CD8-positive, alpha-beta memory T cell (primary cell): Measurements from ENCODE around the gene MEIS3. TPM values are rescaled to one million over a fixed set of nuclear protein-coding genes. Genes with fewer than 3 reads are reported as not detected.
A peak's percentile ranks its signal among the peaks of the same experiment; 100 is the strongest.

Source experiments
- CTCF ChIA-PET: fragments of 350-600 bp; sonication (Branson Sonifier 250); formaldehyde crosslinking; loops from one replicate; lab custom pipeline; 2021; ENCODE audit warnings: antibody characterized with exemption; lab: Charles Lee
- POLR2A ChIA-PET: fragments of 350-600 bp; sonication (Branson Sonifier 250); formaldehyde crosslinking; loops from one replicate; lab custom pipeline; 2021; ENCODE audit warnings: antibody characterized with exemption; lab: Charles Lee
- DNase-seq, 5 donors: peaks; one replicate each; pipeline versions ENCODE4 v3.0.0 to v3.0.0-alpha.2; 2020 to 2022; ENCODE audit warnings: mixed read lengths in 1 of 5
- H3K27ac ChIP-seq: one replicate; pipeline ENCODE4 v1.7.0; 2013; ENCODE audit warnings: low read depth, mild to moderate bottlenecking, low read length, moderate library complexity
- H3K27me3 ChIP-seq: 2 replicates; pipeline ENCODE4 v1.7.0; 2013; ENCODE audit warnings: low read length, mild to moderate bottlenecking; ENCODE audit not compliant: insufficient read depth, poor library complexity, severe bottlenecking
- H3K36me3 ChIP-seq: 2 replicates; pipeline ENCODE4 v1.7.0; 2013; ENCODE audit warnings: mild to moderate bottlenecking, low read length, moderate library complexity; ENCODE audit not compliant: insufficient read depth
- H3K4me1 ChIP-seq: 2 replicates; pipeline ENCODE4 v1.7.0; 2013; ENCODE audit warnings: mild to moderate bottlenecking, low read length, moderate library complexity; ENCODE audit not compliant: insufficient read depth
- H3K4me3 ChIP-seq: 2 replicates; pipeline ENCODE4 v1.7.0; 2013; ENCODE audit warnings: mild to moderate bottlenecking, low read length
- H3K9me3 ChIP-seq: 2 replicates; pipeline ENCODE4 v1.7.0; 2013; ENCODE audit warnings: mild to moderate bottlenecking, low read length
- H3K27ac Mint-ChIP-seq, 8 donors: one replicate each; pipeline ENCODE4 v1.8.0; 2020 to 2021; ENCODE audit warnings: mixed read lengths in 8 of 8, mild to moderate bottlenecking in 6 of 8, inconsistent platforms in 3 of 8, moderate library complexity in 3 of 8
- H3K27me3 Mint-ChIP-seq, 2 donors: one replicate each; pipeline ENCODE4 v1.8.0; 2020 to 2021; ENCODE audit warnings: mixed read lengths in 2 of 2, mild to moderate bottlenecking in 1 of 2, moderate library complexity in 1 of 2
- H3K36me3 Mint-ChIP-seq, 3 donors: one replicate each; pipeline ENCODE4 v1.8.0; 2020 to 2021; ENCODE audit warnings: mixed read lengths in 3 of 3, inconsistent platforms in 1 of 3, mild to moderate bottlenecking in 1 of 3
- H3K4me1 Mint-ChIP-seq, 3 donors: one replicate each; pipeline ENCODE4 v1.8.0; 2020 to 2021; ENCODE audit warnings: mixed read lengths in 3 of 3, inconsistent platforms in 1 of 3, mild to moderate bottlenecking in 1 of 3
- H3K4me3 Mint-ChIP-seq, 7 donors: one replicate each; pipeline ENCODE4 v1.8.0; 2020 to 2021; ENCODE audit warnings: mixed read lengths in 7 of 7, mild to moderate bottlenecking in 6 of 7, moderate library complexity in 4 of 7, inconsistent platforms in 2 of 7
- H3K9me3 Mint-ChIP-seq, 5 donors: one replicate each; pipeline ENCODE4 v1.8.0; 2020 to 2022; ENCODE audit warnings: mixed read lengths in 5 of 5, mild to moderate bottlenecking in 3 of 5, moderate library complexity in 2 of 5, inconsistent platforms in 1 of 5
- polyA plus RNA-seq: library from polyadenylated mRNA; unstranded; fragments of 300-500 nt; fragmentation: Illumina TruSeq; gene quantifications from one replicate; pipeline ENCODE4 v1.2.3, GENCODE V29; 2021
- total RNA-seq, 2 experiments: library from RNA; stranded (reverse); gene quantifications; one replicate each; pipeline ENCODE4 v1.2.3, GENCODE V29; 2021

The MEIS3 gene
- total and polyA plus RNA-seq, 3 experiments from 2014 or later = not detected

- no peaks in the 10 kb centered on the region for H3K36me3 Mint-ChIP-seq
- peaks cover 45 to 76% of the 10 kb centered on the region in 2 donors for H3K27me3 Mint-ChIP-seq
- H3K4me1 Mint-ChIP-seq = peaks cover 44 to 57% (median 54%) of the 10 kb centered on the region in 3 donors
- peaks cover 31% of the 10 kb centered on the region for H3K27me3 ChIP-seq
- no peak overlapping the region for H3K27ac ChIP-seq
- H3K4me3 ChIP-seq = peak overlapping the region; percentile 44
- ChIA-PET CTCF (interaction anchor here (0.8 to 1.4 kb wide), 2 partner anchors 9 to 17 kb away, joined by 3 to 5 read pairs; no protein-coding TSS in a partner anchor), POLR2A (interaction anchor here (0.6 kb wide), 1 partner anchor 78 kb away, joined by 7 read pairs; no protein-coding TSS in a partner anchor)
- no peaks in the 10 kb centered on the region for H3K9me3 ChIP-seq
- DNase-seq = no peak
- peak overlapping the region in 1 of 8 donors; percentile 77 for H3K27ac Mint-ChIP-seq
- peaks cover 45% of the 10 kb centered on the region for H3K4me1 ChIP-seq
- peak overlapping the region; percentile 2 to 80 (median 75) for H3K4me3 Mint-ChIP-seq
- H3K9me3 Mint-ChIP-seq = peaks cover 0 to 2% (median 0%) of the 10 kb centered on the region in 5 donors
- no peaks in the 10 kb centered on the region for H3K36me3 ChIP-seq
Measured at GRCh38 chr19:47445527-47445926, 26.2 kb upstream of the MEIS3 start.

DNA sequence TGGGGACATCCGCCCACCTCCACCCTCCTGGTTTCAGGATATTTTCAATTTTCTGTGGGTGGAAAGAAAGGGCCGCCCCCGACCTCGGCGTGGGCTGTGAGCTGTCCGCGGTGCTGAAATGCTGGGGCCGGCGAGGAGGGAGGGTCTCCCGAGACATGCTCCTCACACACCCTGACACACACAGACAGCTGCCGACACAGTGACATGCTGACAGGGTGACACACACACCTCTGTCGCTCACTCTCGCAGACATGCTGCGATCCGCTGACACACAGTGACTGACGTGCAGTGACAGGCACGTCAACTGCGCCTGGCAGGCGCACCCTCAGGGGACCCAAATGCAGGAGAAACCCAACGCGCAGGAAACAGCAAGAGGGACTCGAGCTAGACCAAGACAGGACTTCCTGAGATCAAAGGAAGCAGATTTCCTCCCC is 25.1 kb upstream of the MEIS3 start:
- Histone ChIP-seq H3K27me3 (peaks cover 31% of the 10 kb centered on the region), H3K9me3 (no peaks in the 10 kb centered on the region), H3K4me3 (peak overlapping the region; percentile 6), H3K36me3 (no peaks in the 10 kb centered on the region), H3K27ac (no peak overlapping the region), H3K4me1 (peaks cover 45% of the 10 kb centered on the region)
- no peaks in the 10 kb centered on the region for H3K36me3 Mint-ChIP-seq
- ChIA-PET CTCF (no interaction called here), POLR2A (no interaction called here)
- peak overlapping the region in 3 of 8 donors; percentile 25 to 52 (median 32) for H3K27ac Mint-ChIP-seq
- H3K4me1 Mint-ChIP-seq = peaks cover 44 to 57% (median 54%) of the 10 kb centered on the region in 3 donors
- H3K9me3 Mint-ChIP-seq = peaks cover 0 to 2% (median 0%) of the 10 kb centered on the region in 5 donors
- H3K4me3 Mint-ChIP-seq = peak overlapping the region in 6 of 7 donors; percentile 20 to 78 (median 52)
- peak in 3 of 5 donors; percentile 24 to 55 (median 41) for DNase-seq
- H3K27me3 Mint-ChIP-seq = peaks cover 47 to 76% of the 10 kb centered on the region in 2 donors

DNA sequence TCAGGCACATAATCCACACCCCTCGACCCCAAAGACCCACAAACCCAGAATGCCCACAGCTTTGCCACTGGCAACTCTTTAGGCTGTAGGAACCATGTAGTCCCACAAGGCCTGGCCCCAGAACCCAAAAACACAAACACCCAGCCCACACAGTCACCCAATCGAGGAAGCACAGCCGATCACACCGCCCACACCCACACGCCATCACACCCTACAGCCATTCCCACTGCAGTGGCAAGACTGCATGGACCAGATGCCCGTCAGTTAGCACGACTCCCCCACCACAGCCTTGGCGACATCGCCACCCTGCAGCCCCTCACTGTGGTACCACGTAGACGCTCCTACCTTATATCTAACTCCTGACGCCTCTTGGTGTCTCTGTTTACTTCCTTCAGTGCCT is 24.0 kb upstream of the MEIS3 start:
- H3K27ac ChIP-seq = no peak overlapping the region
- no peak for DNase-seq
- H3K9me3 ChIP-seq = no peaks in the 10 kb centered on the region
- peak overlapping the region in 1 of 8 donors; percentile 22 for H3K27ac Mint-ChIP-seq
- H3K4me1 ChIP-seq = peaks cover 45% of the 10 kb centered on the region
- H3K27me3 Mint-ChIP-seq = peaks cover 48 to 74% of the 10 kb centered on the region in 2 donors
- peak overlapping the region in 5 of 7 donors; percentile 34 to 71 (median 45) for H3K4me3 Mint-ChIP-seq
- H3K9me3 Mint-ChIP-seq = peaks cover 0 to 2% (median 0%) of the 10 kb centered on the region in 5 donors
- no peak overlapping the region for H3K4me3 ChIP-seq
- no peaks in the 10 kb centered on the region for H3K36me3 Mint-ChIP-seq
- ChIA-PET POLR2A (no interaction called here), CTCF (no interaction called here)
- peaks cover 44 to 50% (median 49%) of the 10 kb centered on the region in 3 donors for H3K4me1 Mint-ChIP-seq
- no peaks in the 10 kb centered on the region for H3K36me3 ChIP-seq
- peaks cover 32% of the 10 kb centered on the region for H3K27me3 ChIP-seq

DNA sequence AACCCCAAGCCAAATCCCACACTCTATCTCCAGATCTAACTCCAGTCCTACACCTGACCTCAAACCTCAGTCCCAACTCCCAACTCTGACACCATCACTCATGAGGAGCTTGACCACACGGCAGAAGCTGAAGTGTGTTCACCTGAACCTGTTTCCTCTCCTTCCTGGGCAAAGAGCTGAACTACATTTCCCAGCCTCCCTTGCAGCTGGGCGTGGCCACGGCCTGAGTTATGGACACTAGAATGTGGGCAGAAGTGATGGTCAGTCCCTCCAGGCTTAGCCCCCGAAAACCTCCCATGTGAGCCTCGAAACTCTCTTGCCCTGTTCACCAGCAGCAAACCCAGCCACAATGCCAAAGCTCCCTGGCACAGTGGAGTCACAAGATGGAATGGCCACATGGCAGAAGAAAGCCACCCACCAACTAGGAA is 19.5 kb upstream of the MEIS3 start:
- Histone ChIP-seq H3K4me3 (no peak overlapping the region), H3K36me3 (no peaks in the 10 kb centered on the region), H3K9me3 (no peaks in the 10 kb centered on the region), H3K4me1 (peaks cover 13% of the 10 kb centered on the region), H3K27me3 (peaks cover 26% of the 10 kb centered on the region), H3K27ac (no peak overlapping the region)
- Mint-ChIP-seq H3K27ac (no peak overlapping the region), H3K9me3 (no peaks in the 10 kb centered on the region), H3K4me1 (peaks cover 26 to 33% (median 30%) of the 10 kb centered on the region in 3 donors), H3K27me3 (peaks cover 39 to 71% of the 10 kb centered on the region in 2 donors), H3K36me3 (no peaks in the 10 kb centered on the region), H3K4me3 (no peak overlapping the region)
- POLR2A ChIA-PET = no interaction called here
- DNase-seq = no peak
- CTCF ChIA-PET = interaction anchor here (1.3 to 9.7 kb wide), 2 partner anchors 10 to 263 kb away, joined by 4 to 179 read pairs; no protein-coding TSS in a partner anchor

DNA sequence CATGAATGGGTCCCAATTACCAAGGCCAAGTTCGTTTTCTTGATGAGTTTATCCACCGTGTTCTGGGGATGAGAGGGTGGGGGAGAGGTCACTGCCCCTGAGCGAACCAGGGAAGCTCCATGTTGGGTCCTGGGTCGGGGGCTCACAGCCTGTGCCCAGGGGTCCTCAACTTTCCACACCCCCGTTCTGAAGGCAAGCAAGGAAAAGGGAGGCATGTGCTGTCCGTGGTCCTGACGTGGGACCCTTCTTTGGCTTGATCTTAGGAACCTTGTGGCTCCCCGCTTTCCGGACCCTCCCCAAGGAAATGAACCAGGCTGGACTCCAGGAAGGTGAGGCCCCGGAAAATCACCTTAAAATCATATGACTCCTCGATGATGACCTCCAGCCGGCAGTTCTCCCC is 18.2 kb upstream of the MEIS3 start:
- no peak overlapping the region for H3K27ac Mint-ChIP-seq
- ChIA-PET CTCF (interaction anchor here (1.0 to 9.7 kb wide), 5 partner anchors 78 to 264 kb away, joined by 5 to 179 read pairs (median 6); partner anchors contain the start of gene NAPA), POLR2A (no interaction called here)
- H3K9me3 Mint-ChIP-seq = no peaks in the 10 kb centered on the region
- Histone ChIP-seq H3K9me3 (no peaks in the 10 kb centered on the region), H3K4me1 (peaks cover 5% of the 10 kb centered on the region), H3K36me3 (no peaks in the 10 kb centered on the region), H3K27ac (no peak overlapping the region), H3K4me3 (no peak overlapping the region), H3K27me3 (peaks cover 16% of the 10 kb centered on the region)
- no peak for DNase-seq
- H3K27me3 Mint-ChIP-seq = peaks cover 38 to 72% of the 10 kb centered on the region in 2 donors
- no peaks in the 10 kb centered on the region for H3K36me3 Mint-ChIP-seq
- peaks cover 15 to 23% (median 20%) of the 10 kb centered on the region in 3 donors for H3K4me1 Mint-ChIP-seq
- H3K4me3 Mint-ChIP-seq = no peak overlapping the region

GRCh38 chr19:47436712-47437401 is 17.5 kb upstream of the MEIS3 start:
- Mint-ChIP-seq H3K9me3 (no peaks in the 10 kb centered on the region), H3K27ac (peak overlapping the region in 1 of 8 donors; percentile 65), H3K36me3 (no peaks in the 10 kb centered on the region), H3K4me3 (peak overlapping the region in 4 of 7 donors; percentile 0 to 76 (median 25)), H3K4me1 (peaks cover 15 to 23% (median 20%) of the 10 kb centered on the region in 3 donors), H3K27me3 (peaks cover 42 to 73% of the 10 kb centered on the region in 2 donors)
- no peaks in the 10 kb centered on the region for H3K36me3 ChIP-seq
- peaks cover 5% of the 10 kb centered on the region for H3K4me1 ChIP-seq
- ChIA-PET POLR2A (interaction anchor here (0.6 to 1.0 kb wide), 2 partner anchors 47 to 270 kb away, joined by 5 to 8 read pairs; partner anchors contain the start of gene KPTN), CTCF (interaction anchor here (0.6 to 9.7 kb wide), 28 partner anchors 9 to 311 kb away, joined by 3 to 179 read pairs (median 5); partner anchors contain the start of genes EHD2, KPTN, NAPA and NOP53)
- H3K27ac ChIP-seq = no peak overlapping the region
- peak; percentile 68 to 86 (median 78) for DNase-seq
- no peaks in the 10 kb centered on the region for H3K9me3 ChIP-seq
- H3K4me3 ChIP-seq = no peak overlapping the region
- H3K27me3 ChIP-seq = peaks cover 13% of the 10 kb centered on the region

GRCh38 chr19:47435883-47436417 is 16.6 kb upstream of the MEIS3 start:
- peaks cover 18% of the 10 kb centered on the region for H3K27me3 ChIP-seq
- no peaks in the 10 kb centered on the region for H3K36me3 Mint-ChIP-seq
- peaks cover 5% of the 10 kb centered on the region for H3K4me1 ChIP-seq
- POLR2A ChIA-PET = interaction anchor here (0.5 to 1.0 kb wide), 2 partner anchors 48 to 53 kb away, joined by 6 to 8 read pairs; partner anchors contain the start of gene KPTN
- peaks cover 49 to 70% of the 10 kb centered on the region in 2 donors for H3K27me3 Mint-ChIP-seq
- H3K27ac ChIP-seq = no peak overlapping the region
- no peak overlapping the region for H3K4me3 ChIP-seq
- peak overlapping the region in 5 of 7 donors; percentile 25 to 76 (median 60) for H3K4me3 Mint-ChIP-seq
- H3K9me3 Mint-ChIP-seq = no peaks in the 10 kb centered on the region
- peaks cover 18 to 23% (median 20%) of the 10 kb centered on the region in 3 donors for H3K4me1 Mint-ChIP-seq
- H3K9me3 ChIP-seq = no peaks in the 10 kb centered on the region
- H3K36me3 ChIP-seq = no peaks in the 10 kb centered on the region
- no peak for DNase-seq
- CTCF ChIA-PET = interaction anchor here (0.6 to 9.7 kb wide), 22 partner anchors 8 to 308 kb away, joined by 3 to 179 read pairs (median 5); partner anchors contain the start of genes EHD2, NAPA and NOP53
- H3K27ac Mint-ChIP-seq = peak overlapping the region in 3 of 8 donors; percentile 10 to 93 (median 65)
